Stimulated activated CD4-positive, alpha-beta T cell treated with anti-CD3 and anti-CD28 coated beads, Interleukin-15, amount 100 ng/mL, for 48 hours (primary cell): ENCODE results near the gene SPSB4.

Source experiments
- DNase-seq, 2 donors: peaks; one replicate each; pipeline ENCODE4 v3.0.0-alpha.2; 2020; ENCODE audit warnings: low read depth in 2 of 2

SPSB4 gene

DNA sequence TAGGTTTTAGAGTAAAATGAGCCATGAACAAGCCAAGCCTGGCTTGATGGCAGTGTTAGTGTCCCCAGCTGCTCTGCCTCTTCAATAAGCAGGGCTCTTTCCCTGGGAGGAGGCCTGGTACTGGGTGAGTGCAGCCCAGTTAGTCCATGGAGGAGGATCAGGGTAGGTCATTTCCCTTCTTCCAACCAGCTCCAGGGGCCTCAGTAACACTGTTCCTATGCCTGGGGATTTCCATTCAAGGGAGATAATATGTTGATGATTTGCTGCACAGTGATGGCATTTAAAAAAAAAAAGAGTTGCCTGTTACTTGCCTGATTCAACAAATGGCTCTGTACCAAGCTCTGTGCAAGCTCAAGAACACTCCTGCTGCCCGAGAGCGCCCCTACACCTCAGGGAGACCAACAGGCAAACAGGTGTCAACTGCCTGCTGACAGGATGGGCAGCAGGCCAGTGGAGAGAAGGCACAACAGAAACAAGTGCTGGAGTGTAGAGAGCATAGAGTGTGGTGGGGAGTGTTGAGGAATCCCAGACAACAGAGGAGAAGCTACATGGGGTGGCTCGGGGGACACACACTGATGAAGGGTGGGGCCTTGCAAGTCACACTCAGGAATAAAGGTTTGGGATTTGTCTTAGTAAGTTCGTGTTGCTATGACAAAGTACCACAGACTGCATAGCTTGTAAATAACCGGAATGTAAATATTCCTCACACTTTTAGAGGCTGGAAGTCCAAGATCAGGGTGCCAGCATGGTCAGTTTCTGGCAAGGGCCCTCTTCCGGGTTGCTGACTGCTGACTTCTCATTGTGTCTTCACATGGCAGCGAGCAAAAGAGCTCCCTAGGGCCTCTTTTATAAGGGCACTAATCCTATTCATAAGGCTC is 101.9 kb downstream of the SPSB4 start:
- no peak for DNase-seq

DNA sequence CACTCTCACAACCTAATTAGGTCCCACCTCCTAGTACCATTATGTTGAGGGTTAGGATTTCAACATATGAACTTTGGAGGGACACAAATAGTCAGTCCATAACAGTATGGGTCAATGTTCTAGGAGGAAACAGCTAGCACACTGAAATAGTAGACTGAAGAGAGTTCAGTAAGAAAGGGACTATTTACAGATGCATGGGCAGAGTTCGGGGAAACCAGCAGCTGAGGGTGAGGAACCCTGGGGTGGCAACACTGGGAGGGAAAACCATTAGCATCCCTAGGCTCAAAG is 102.5 kb downstream of the SPSB4 start:
- no peak for DNase-seq

DNA sequence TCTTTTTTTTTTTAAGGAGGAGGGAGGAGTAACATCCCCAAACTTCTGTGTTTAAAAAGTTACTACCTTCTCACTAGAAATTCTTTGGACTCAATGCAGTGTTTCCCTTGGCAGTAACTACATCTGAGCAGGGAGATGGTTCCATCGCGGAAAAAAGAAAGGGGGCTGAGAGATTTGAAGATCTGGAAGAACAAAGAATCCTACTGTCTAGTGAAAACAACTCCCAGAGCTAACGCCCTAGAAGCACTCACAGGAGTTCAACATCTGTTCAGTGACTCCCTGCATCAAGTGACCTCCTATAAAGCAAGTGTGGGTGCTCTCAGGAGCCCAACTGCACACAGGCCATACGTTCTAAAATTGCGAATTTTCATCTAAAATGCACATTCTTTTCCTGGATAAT is 113.7 kb downstream of the SPSB4 start:
- no peak for DNase-seq

DNA sequence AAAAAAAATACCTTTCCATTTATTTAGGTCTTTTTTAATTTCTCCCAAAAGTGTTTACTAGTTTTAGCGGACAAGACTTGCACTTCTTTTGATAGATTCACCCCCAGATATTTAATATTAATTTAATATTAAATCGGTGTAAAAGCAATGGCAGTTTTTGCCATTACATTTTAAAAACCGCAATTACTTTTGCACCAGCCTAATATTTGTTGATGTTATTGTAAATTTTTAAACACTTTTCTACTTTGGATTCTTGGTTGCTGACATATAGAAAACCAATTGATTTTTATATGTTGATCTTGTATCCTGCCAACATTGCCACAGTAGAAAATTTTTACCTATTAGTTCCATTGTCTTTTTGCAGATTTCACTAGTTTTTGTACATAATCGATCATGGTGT is 116.5 kb downstream of the SPSB4 start:
- no peak for DNase-seq

DNA sequence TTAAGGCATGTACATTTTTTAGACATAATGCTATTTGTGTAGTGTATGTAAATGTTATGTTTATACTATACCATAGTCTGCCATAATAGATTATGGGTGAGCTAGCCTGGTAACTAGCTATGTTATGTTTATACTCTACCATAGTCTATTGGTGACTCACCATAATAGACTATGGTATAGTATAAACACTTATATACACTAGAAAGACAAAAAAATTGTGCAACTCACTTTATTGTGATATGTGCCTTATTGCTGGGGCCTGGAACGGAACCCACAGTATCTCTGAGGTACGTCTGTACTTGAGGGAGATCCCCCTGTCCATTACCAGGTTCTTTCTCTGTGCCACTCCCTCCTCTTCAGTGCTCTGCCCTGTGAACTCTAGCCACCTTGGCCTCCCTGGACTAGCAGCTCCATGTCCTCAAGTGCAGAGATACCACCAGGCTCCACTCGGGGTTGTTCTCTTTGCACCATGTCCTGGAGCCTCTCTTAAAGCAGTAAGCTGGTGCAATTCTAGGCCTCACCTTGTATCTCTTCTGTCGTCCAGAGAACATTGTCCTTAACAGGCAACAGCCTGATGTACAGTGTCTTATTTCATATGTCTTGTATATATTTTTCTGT is 119.6 kb downstream of the SPSB4 start:
- DNase-seq, result no peak

DNA sequence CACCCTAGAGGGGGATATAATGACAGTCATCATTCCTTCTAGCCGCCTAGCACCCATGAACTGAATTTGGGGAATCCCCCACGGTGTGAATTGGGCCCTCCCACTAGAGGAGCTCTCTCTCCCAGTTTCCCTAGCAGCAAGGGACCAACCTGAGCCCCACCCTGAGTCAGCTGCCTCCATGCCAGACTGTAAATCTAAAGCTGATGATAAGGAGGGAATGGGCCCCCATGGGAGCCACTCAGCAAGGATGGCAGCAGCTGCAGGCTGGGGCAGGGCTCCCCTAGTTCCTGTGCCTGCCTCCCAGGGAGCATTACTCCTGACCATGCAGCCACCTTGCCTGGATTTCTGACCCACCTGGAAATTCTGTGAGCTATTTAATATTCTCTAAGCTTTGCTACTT is 123.5 kb downstream of the SPSB4 start:
- no peak for DNase-seq

DNA sequence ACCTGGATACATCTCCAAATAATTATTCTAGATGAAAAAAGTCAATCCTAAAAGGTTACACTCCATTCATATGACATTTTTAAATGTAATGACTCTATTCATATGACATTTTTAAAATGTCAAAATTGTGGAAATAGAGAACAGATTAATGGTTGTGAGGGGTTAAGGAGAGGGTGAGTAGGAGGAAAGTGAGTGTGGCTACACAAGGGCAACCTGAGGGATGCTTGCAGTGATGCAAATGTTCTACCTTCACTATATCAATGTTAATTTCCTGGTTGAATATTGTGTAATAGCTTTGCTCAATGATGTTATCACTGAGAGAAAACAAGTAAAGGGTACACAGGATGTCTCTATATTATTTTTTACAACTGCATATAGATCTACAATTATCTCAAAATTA is 125.6 kb downstream of the SPSB4 start:
- no peak for DNase-seq

DNA sequence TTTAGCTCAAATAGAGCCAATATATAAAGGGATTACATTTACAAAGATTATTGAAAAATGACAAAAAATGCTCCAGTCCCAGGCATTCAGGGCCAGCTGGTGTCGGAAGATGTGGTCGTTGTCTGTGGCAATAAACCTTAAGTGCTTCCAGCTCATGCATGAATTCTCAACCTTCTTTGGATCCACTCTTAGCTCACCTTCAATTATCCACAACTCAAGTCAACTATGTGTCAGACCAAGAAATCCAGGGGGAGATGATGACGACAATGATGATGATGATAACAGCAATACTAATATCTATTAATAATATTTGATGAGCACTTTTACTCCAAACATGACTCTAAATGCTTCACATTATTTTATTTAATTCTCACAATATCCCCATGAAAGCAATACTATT is 126.9 kb downstream of the SPSB4 start:
- no peak for DNase-seq

DNA sequence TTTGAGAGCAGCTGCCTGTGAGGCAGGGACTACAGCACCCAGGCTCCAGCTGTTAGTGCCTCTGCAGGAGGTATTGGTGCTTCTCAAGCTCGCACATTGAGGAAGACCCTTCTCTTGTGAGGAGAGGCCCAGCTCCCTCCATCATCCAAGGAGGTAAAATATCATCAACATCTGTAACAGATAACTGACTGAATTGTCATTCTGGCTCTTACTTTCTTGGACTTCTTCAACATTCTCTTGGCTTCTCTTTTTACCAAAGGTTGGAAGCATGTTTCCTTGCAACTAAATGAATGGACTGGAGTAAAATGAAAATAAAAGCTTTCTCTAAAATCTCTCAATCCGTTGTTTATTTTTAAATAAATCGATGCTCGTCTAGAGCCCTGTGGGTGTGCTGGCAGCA is 127.4 kb downstream of the SPSB4 start:
- DNase-seq, result no peak

DNA sequence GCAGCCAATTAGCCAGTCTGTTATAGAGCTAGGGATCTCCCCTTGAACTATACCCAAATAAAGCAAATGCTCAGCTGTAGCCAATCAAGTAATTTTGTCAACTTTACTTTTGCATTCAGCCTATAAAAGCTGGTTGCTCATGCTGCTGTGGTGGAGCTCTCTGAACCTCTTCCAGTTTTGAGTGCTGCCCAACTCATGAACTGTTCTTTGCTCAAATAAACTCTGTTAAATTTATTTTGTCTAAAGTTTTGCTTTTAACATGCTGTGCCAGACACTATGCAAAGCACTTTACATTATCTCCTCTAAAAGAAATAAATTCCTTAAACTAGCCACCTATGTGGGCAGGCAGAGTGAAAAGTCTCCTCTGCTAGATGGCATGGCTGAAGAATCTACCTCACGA is 128.8 kb downstream of the SPSB4 start:
- DNase-seq, result no peak

DNA sequence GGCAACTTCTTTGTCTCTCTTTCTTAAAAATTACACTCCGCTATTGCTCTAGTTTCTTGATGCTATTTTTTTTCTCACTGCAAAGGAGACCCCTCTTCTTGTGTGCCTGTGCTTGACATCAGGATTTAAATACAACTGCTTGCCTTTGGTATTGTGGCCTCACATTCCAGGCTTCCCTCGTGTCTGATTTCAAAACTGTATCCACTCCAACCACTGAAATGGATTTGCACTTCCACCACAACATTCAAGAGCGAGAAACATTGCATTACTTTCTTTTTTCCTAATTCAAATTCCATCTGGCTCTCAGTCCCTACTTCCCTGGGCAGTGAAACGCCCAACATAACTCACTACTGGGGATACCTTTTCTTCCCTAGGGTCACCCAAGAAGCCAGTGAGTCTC is 130.0 kb downstream of the SPSB4 start:
- DNase-seq, result no peak

DNA sequence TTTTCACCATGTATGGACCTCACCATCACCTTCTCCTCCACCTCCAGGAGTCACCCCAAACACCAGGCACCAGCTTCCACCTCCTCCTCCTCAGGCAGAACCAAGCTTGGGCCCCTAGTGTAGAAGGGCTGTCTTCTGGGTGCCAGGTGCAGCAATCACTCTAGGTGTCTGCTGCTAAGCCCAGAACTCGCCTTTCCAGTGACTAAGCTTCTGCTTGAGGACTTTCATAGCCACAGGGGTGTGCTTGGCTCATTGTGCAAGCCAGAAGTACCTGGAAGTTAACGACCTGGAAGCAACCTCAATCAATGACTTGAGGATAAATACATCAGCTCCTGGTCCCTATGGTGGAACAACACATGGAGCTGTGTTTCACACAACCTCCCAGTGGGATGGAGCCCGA is 130.7 kb downstream of the SPSB4 start:
- DNase-seq, result no peak

DNA sequence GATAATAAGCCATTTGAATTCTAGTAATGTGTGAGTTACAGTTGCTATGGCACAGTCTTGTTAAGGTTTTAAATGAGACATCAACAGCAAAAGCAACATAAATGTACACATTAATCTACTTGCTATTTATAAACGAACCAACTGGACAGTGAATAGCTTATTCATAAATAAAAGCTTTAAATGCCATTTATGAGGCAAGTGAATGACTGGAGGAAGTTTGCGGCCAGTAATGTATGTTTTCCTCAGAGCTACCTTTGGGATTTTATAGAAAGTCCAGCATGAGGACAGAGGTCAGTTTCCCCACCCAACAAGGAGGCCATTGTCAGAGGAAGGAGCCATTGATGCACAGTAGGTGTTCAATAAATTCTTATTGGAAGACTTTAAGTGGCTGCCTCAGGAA is 132.5 kb downstream of the SPSB4 start:
- no peak for DNase-seq

DNA sequence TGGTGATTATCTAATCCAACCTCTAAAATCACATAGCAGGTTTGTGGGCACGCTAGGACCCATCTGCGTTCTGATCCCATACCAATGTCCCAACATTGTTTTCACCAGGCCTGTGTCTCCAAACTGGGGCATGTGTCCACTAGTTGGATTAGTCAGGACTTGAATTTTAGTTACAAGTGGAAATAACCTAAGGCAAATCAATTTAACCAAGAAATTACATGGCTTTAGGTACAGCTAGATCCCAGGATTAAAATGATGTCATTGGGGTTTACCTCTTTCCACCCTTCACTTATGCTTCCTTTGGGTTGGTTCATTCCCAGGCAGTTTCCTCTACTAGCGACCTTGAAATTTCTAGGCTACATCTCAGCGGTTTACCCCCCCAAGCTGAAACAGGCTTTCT is 133.3 kb downstream of the SPSB4 start:
- DNase-seq, result no peak

DNA sequence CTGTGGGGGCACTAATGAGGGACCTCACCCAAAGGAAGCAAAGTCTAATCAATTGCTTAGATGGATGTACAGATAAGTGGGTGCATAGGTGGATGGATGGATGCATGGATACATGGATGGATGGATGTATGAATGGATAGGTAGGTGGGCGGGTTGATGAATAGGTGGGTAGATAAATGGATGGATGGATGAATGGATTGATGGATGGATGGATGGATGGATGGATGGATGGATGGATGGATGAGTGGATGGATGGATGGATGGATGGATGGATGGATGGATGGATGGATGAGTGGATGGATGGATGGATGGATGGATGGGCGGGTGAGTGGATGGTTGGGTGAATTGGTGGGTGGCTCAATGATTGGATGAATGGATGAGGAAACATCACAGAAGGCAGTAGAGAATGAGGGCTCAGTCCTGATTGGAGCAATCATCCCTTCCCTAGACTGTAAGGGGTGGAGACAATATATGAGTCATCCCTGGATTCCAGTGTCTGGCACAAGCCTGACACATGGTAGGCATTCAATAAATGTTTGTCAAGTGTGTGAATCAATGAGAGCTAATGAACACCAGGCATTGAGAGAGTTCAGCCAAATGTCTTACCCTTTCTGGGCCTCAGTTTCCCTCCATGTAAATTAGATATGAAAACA is 140.1 kb downstream of the SPSB4 start:
- no peak for DNase-seq

DNA sequence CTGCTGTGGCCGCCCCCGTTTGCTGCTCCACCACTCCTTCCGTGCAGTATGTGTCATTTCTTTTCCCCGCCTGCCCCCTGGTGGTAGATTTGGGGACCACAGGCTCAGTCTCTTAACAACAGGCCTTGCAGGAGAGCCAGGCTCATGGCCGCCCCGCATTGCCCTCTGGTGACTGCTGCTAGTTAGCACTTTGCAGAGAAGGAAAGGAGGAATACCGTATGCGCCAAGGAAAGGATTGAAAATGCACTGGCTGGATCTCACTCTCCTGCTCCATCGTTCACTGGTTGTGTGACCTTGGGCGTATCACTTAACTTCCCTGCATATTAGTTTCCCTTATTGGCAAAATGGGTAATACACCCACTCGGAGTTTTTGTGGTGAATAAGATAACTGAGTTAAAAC is 141.2 kb downstream of the SPSB4 start:
- peak; percentile 93 to 96 for DNase-seq

DNA sequence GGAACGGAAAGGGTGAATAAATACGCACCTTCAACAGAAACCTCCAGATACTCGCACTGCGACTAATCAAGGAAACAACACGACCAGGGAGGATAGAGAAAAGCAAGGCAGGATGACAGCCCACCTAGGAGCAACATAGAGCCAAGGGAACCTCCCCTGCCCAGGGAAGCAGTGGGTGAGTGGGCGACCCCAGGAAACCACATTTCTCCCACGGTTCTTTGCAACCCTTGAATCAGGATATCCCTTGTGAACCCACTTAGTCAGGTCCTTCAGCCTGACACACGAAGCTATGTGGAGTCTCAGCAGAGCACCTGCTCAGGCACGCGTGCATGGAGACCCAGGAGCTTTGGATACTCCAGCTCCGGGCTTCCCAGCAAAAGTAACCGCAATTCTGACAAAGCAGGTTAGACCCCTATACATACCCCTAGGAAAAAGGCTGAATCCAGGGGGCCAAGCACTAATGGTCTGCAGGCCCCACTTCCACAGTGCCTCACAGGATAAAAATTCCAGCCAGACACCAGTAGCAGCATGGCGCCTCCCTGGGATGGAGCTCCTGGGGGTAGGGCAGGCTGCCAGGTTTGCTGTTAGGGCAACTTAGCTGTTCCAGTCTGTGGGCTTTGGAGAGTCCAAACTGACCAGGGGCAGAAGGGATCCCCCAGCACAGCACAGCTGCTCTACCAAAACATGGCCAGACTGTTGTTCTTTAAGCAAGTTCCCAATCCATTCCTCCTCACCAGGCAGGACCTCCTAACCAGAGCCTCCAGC is 142.1 kb downstream of the SPSB4 start:
- DNase-seq, result no peak
